ACHN (cell line): Measurements from ENCODE around the gene ASPN.

ENCODE experiments used
- DNase-seq: peaks from one replicate; pipeline ENCODE4 v3.0.0-alpha.2; 2015
- in situ Hi-C: cut with HindIII; loops from 2 replicates; pipeline ENCODE4 v1.10.0; 2017; ENCODE audit warnings: low sequenced_read_pairs, low pct_ligation_motif_present, low pct_unique_long_range_greater_than_20kb

The ASPN gene

DNA sequence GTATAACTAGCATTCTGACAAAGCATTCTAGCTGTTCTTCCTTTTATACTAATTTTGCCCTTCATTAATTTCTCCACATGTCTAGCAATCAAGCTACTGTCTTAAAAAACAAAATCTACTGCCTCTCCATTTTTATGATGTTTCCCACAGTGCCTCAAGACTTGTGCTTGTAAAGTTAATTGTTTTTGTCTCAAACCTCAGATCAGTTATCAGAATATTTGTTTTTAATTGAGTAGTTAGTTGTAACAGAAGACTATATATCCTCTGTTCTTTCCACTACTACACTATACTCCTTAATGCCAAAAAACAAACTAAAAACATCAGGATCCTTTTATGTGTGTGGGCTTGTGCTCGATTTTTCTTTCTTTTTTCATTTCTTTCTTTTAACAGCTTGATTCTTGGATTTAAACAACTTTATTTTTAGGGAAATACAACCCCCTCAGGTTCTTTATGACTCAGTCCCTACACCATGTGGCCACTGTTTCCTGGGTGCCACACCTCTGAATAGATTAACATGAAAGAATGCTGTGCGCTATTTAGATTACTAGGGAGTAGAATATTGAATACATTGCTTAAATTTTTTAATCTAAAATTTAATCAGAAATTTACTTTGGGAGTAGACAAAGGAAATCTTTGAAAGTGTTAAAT lies 1.2 kb downstream of the ASPN start:
- no peak for DNase-seq
- in situ Hi-C loops, result no loop called here

DNA sequence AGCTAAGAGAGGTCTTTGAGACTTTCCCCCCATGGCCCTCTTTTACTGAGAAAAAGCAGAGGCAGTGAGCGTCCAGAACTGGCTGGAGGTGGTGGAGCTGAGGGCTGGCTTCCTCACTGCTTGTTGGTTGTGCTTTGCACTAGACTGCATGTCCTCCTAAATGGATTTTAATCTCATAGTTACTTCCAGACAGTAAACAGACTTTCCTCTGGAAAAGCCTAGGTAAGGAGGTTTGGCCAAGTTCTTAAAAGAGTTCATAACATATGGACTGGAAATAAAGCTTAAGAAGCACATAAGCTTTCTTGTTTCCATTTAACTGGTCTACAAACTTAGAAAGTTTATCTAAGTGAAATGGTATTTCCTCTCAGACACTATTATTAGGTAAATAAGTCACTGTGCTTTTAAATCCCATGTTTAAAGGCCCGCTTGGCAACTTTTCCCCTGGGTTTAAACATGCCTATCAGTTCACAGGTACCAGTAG lies 2.0 kb downstream of the ASPN start:
- in situ Hi-C loops, result no loop called here
- DNase-seq, result no peak

DNA sequence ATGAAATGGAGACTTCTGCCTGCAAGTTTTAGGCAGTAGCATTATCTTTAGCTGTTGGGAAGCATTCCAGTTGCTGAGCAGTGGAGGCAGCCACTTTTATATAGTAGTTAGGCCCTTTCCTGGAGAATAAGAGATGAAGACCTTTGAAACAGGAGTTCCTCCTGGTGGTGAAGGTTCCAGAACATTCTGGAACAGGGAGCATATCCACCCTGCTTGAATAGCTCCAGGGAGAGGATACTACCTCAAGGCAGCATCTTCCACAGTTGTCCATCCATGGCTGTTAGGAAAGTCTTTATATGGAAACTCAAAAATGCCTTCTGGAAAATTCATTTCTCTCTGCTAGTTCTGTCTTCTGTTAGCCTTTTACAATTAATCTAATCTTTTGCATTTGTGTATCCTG lies 3.0 kb downstream of the ASPN start:
- in situ Hi-C loops, result no loop called here
- DNase-seq, result no peak

DNA sequence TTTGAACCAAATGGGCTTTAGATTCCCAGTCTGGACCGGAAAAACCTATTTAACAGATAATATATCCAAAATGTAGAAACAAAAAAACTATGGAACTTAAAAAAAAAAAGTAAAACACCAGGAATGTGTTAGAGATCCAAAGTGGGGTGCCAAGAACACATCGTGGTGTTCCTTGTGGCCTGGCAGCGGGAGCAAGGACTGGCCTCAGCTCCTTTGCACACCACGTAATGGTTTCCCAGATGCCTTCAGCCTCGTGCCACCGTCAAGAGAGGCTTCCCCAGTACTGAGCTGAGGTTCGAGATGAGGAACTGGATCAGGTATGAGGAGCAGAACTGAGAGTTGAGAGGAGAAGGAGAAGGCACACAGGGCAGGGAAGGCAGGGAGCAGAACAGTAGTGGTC lies 3.5 kb downstream of the ASPN start:
- in situ Hi-C loops, result no loop called here
- no peak for DNase-seq

GRCh38 chr9:92476962-92477361 lies 5.3 kb downstream of the ASPN start:
- DNase-seq, result no peak
- in situ Hi-C loops, result no loop called here

DNA sequence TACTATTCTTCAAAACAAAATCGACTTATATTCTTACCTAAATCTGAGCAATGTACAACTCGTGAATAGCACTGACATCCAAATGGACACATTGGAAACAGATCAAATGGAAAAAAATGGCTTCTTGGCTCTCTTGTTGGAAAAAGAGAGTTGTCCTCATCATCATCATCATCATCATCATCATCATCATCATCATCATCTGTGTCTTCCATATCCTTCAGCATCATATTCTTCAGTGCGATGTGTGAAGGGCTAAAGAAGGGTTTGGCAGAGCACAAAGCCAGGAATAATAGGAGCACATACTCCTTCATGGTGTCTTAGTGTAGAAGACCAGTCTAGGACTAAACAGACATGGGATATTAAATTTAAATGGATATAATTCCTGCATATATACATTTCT lies 7.7 kb downstream of the ASPN start:
- DNase-seq, result no peak
- in situ Hi-C loops, result no loop called here

- no peak for DNase-seq
- in situ Hi-C loops, result no loop called here
Observed at GRCh38 chr9:92468206-92468605, 14.1 kb downstream of the ASPN start.

GRCh38 chr9:92467511-92467910 lies 14.8 kb downstream of the ASPN start:
- in situ Hi-C loops, result no loop called here
- no peak for DNase-seq

DNA sequence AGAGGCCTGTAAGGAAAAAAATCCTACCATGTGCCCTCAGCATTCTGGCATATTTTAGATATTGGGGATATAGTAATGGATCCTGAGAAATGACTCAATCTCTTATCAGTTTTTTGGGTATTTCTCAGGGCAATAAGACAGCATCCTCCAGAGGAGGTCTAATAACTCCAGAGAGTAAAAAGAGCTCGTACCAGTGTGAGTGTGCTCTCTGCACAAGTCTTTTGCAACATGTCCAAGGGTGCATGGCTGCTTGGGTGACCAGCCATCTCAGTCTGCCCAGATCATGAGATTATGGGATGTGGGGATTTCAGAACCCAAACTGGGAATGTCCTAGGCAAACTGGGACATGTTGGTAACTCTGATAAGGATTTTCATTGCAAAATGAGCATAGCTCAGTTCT lies 15.3 kb downstream of the ASPN start:
- no peak for DNase-seq
- in situ Hi-C loops, result no loop called here

- in situ Hi-C loops, result no loop called here
- no peak for DNase-seq
Observed at GRCh38 chr9:92463984-92464383, 18.3 kb downstream of the ASPN start.

DNA sequence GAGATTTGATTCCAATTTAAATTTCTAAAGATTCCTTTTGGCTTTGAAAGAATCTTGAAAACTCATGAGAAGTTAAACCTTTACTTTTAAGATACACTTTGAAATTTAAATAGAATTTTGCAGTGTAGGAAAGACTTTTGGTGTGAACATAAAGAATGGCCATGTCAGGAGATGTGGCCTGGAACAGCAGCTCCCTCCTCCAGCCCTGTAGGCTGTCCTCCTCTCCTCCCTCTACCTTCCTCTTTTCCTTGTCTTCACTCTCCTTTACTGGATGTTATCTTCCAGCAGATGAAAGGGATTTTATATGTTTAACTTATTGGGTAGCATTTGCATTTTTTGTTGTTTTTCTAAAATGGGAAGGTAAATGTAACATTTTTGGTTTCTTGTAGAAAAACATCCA lies 18.9 kb downstream of the ASPN start:
- DNase-seq, result no peak
- in situ Hi-C loops, result no loop called here

DNA sequence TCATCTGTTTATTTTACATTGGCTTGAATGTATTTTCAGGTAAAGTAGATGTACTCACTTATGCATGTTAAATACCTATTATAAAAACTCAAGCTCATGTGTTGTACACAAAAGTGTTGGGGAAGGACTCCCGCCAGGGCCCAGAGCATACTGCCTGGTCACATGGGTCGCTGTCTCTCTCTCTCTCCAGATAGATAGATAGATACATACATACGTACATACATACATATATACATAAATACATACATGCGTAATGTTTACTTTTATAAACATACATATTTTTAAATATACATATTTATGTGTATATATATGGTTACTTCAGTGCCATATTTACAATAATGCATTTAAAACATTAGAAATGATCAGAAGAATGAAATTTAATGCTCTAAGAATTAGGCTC lies 24.7 kb downstream of the ASPN start:
- in situ Hi-C loops, result no loop called here
- no peak for DNase-seq

DNA sequence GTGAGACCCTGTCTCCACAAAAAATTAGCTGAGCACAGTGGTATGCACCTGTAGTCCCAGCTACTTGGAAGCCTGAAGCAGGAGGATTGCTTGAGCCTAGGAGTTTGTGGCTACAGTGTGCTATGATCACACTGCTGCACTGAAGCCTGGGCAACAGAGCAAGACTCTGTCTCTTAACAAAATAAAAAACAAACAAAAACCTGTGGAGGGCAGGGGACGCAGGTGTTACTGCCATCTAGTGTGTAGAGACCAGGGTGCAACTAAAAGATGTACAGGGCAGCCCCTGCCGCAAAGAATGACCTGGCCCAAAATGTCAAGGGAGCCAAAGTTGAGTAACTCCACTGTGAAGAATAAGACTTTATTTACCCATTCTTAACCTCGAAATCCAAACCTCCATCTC lies 27.1 kb downstream of the ASPN start:
- in situ Hi-C loops, result no loop called here
- peak; percentile 10 for DNase-seq

GRCh38 chr9:92446536-92446935 lies 35.8 kb downstream of the ASPN start:
- DNase-seq, result no peak
- in situ Hi-C loops, result no loop called here

GRCh38 chr9:92444841-92445240 lies 37.5 kb downstream of the ASPN start:
- no peak for DNase-seq
- in situ Hi-C loops, result no loop called here

DNA sequence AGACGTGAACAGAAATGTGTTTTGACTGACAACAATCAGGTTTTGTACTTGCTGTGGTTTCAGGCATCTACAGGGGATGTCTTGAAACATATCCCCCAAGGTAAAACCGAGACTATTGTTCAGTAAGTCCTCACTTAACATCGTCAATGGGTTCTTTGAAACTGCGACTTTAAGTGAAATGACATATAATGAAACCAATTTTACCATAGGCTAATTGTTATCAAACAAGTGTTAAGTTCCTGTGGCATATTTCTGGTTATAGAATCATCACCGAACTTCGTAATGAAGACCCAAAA lies 41.6 kb downstream of the ASPN start:
- in situ Hi-C loops, result no loop called here
- DNase-seq, result no peak

DNA sequence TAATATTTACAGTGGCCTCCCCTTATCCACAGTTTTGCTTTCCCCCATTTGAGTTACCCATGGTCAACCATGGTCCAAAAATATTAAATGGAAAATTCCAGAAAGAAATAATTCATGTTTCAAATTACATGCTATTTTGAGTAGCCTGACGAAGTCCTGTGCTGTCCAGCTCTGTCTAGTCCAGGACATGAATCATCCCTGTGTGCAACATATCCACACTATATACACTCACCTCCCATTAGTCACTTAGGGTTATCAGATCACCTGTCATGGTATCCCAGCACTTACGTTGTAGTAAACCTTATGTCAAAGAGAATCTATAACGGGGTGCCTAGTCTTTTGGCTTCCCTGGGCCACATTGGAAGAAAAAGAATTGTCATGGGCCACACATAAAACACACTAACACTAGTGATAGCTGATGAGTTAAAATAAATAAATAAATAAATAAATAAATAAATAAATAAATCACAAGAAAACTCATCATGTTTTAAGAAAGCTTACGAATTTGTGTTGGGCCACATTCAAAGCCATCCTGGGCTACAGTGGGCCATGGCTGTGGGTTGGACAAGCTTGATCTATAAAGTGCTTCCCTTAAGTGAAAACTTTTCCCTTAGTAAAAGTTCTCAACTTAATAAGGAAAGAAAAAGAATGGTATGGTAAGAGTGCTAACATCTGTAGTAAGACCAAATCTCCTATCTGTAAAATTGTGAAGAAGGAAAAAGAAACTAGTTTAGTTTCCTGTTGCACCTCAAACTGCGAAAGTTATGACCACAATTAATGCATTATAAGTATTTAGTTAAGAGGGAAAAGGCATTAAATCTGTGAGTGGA lies 42.2 kb downstream of the ASPN start:
- DNase-seq, result no peak
- in situ Hi-C loops, result no loop called here

- in situ Hi-C loops, result no loop called here
- peak; percentile 23 for DNase-seq
Observed at GRCh38 chr9:92438900-92439526, 43.3 kb downstream of the ASPN start.

GRCh38 chr9:92435263-92435662 lies 47.0 kb downstream of the ASPN start:
- in situ Hi-C loops, result no loop called here
- DNase-seq, result no peak

DNA sequence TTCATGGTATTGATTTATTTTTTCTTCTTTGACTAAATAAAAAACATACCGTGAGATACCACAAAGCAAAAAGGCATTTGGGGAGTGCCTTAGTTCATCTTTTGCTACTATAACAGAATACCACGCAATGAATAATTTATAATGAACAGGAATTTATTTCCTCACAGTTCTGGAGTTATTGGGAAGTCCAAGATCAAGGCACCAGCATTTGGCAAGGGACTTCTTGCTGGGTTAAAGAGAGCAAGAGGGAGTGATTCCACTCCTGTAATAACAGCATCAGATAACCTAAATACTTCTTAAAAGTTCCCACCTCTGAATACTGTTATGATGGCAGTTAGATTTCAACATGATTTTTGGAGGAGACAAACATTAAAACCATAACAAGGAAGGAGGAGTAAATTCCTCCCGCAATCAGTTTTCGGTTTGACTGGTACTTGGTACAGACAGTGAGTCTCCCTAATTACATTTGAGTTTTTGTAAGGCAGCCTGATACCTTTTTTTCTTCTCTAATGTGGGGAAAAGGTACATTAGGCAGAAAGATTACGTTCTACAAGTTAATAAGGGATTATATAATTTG lies 49.2 kb downstream of the ASPN start:
- no peak for DNase-seq
- in situ Hi-C loops, result no loop called here
